Muscle layer of duodenum (tissue), 2 donors: ENCODE measurements around the gene SH3BP4.

Source experiments
- H3K27ac ChIP-seq: one replicate; pipeline ENCODE4 v1.7.0; 2013; ENCODE audit warnings: mild to moderate bottlenecking, low read length
- H3K27me3 ChIP-seq: one replicate; pipeline ENCODE4 v1.7.0; 2013; ENCODE audit warnings: low read depth, mild to moderate bottlenecking, control low read depth, low read length
- H3K36me3 ChIP-seq, 2 donors: one replicate each; pipeline ENCODE4 v1.7.0; 2013; ENCODE audit warnings: low read length in 2 of 2, control low read depth in 1 of 2, mild to moderate bottlenecking in 1 of 2; ENCODE audit not compliant: insufficient read depth in 2 of 2, control insufficient read depth in 1 of 2
- H3K4me1 ChIP-seq, 2 donors: one replicate each; pipeline ENCODE4 v1.7.0; 2013; ENCODE audit warnings: low read length in 2 of 2, mild to moderate bottlenecking in 2 of 2, control low read depth in 1 of 2, moderate library complexity in 1 of 2; ENCODE audit not compliant: insufficient read depth in 2 of 2, control insufficient read depth in 1 of 2
- H3K4me3 ChIP-seq, 2 donors: one replicate each; pipeline ENCODE4 v1.7.0; 2013; ENCODE audit warnings: low read length in 2 of 2, low read depth in 1 of 2, mild to moderate bottlenecking in 1 of 2
- H3K9me3 ChIP-seq, 2 donors: one replicate each; pipeline ENCODE4 v1.7.0; 2013; ENCODE audit warnings: low read length in 2 of 2, control low read depth in 1 of 2, mild to moderate bottlenecking in 1 of 2; ENCODE audit not compliant: control insufficient read depth in 1 of 2
- donor health status: healthy.

The SH3BP4 gene

GRCh38 chr2:235021752-235022151, 69.9 kb downstream of the SH3BP4 start:
- Histone ChIP-seq H3K9me3 (no peaks in the 10 kb centered on the region), H3K36me3 (no peaks in the 10 kb centered on the region), H3K4me3 (no peak overlapping the region), H3K27me3 (no peaks in the 10 kb centered on the region), H3K4me1 (peaks cover 0 to 2% of the 10 kb centered on the region in 2 donors), H3K27ac (no peak overlapping the region)

GRCh38 chr2:235024191-235024860, 72.5 kb downstream of the SH3BP4 start:
- Histone ChIP-seq H3K4me1 (peaks cover 0 to 5% of the 10 kb centered on the region in 2 donors), H3K27ac (no peak overlapping the region), H3K27me3 (no peaks in the 10 kb centered on the region), H3K4me3 (no peak overlapping the region), H3K9me3 (no peaks in the 10 kb centered on the region), H3K36me3 (no peaks in the 10 kb centered on the region)

- Histone ChIP-seq H3K4me3 (no peak overlapping the region), H3K27me3 (no peaks in the 10 kb centered on the region), H3K27ac (no peak overlapping the region), H3K36me3 (no peaks in the 10 kb centered on the region), H3K4me1 (peaks cover 0 to 5% of the 10 kb centered on the region in 2 donors), H3K9me3 (no peaks in the 10 kb centered on the region)
Observed at GRCh38 chr2:235024931-235025773, 73.3 kb downstream of the SH3BP4 start.

- H3K27ac ChIP-seq, result no peak overlapping the region
- H3K4me1 ChIP-seq, result peaks cover 0 to 5% of the 10 kb centered on the region in 2 donors
- no peaks in the 10 kb centered on the region for H3K27me3 ChIP-seq
- H3K36me3 ChIP-seq, result no peaks in the 10 kb centered on the region
- no peak overlapping the region for H3K4me3 ChIP-seq
- H3K9me3 ChIP-seq, result no peaks in the 10 kb centered on the region
Observed at GRCh38 chr2:235025800-235026536, 74.2 kb downstream of the SH3BP4 start.

GRCh38 chr2:235026649-235027557, 75.1 kb downstream of the SH3BP4 start:
- Histone ChIP-seq H3K9me3 (no peaks in the 10 kb centered on the region), H3K4me3 (no peak overlapping the region), H3K27ac (no peak overlapping the region), H3K36me3 (no peaks in the 10 kb centered on the region), H3K4me1 (peaks cover 0 to 5% of the 10 kb centered on the region in 2 donors), H3K27me3 (no peaks in the 10 kb centered on the region)

DNA sequence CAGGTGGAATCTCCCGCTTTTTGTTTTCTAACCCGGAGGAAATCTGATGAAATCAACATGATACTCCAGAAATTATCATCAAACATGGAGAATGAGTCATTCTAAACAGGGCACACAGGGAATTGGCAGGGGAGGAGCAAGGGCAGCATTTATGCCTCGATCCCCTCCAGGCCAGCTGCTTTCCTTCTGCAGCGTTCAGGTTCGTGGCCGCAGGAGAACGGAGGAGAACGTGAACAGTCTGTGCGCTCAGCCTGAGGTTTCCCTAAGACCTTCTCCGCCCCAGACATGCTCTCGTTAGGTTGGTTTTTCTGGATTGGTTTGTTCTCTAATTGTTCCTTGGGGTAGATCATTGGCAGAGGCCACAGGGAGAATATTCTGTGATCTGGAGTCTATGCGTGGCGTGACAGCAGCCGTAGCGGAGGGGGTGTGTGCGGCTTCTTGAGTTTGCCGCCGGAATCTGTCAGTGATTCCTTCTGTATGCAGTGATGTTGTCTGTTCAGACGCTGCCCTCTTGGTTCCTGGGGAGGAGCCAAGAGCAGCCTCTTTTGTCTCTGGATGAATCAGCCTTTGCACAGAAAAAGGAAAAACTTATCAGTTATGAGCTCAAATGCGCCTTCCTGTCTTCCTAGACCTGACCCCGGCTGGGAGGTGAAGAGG, 75.9 kb downstream of the SH3BP4 start:
- no peaks in the 10 kb centered on the region for H3K9me3 ChIP-seq
- H3K4me3 ChIP-seq, result no peak overlapping the region
- H3K4me1 ChIP-seq, result peaks cover 0 to 5% of the 10 kb centered on the region in 2 donors
- H3K27me3 ChIP-seq, result no peaks in the 10 kb centered on the region
- H3K36me3 ChIP-seq, result no peaks in the 10 kb centered on the region
- no peak overlapping the region for H3K27ac ChIP-seq

- Histone ChIP-seq H3K27ac (no peak overlapping the region), H3K4me1 (peaks cover 0 to 5% of the 10 kb centered on the region in 2 donors), H3K9me3 (no peaks in the 10 kb centered on the region), H3K27me3 (no peaks in the 10 kb centered on the region), H3K36me3 (no peaks in the 10 kb centered on the region), H3K4me3 (no peak overlapping the region)
Observed at GRCh38 chr2:235028646-235029045, 76.8 kb downstream of the SH3BP4 start.

GRCh38 chr2:235029054-235029453, 77.2 kb downstream of the SH3BP4 start:
- no peak overlapping the region for H3K4me3 ChIP-seq
- no peaks in the 10 kb centered on the region for H3K36me3 ChIP-seq
- H3K9me3 ChIP-seq, result no peaks in the 10 kb centered on the region
- no peaks in the 10 kb centered on the region for H3K27me3 ChIP-seq
- H3K4me1 ChIP-seq, result peaks cover 0 to 5% of the 10 kb centered on the region in 2 donors
- H3K27ac ChIP-seq, result no peak overlapping the region

- H3K27ac ChIP-seq, result no peak overlapping the region
- no peaks in the 10 kb centered on the region for H3K9me3 ChIP-seq
- peaks cover 0 to 5% of the 10 kb centered on the region in 2 donors for H3K4me1 ChIP-seq
Observed at GRCh38 chr2:235030126-235030525, 78.3 kb downstream of the SH3BP4 start.

GRCh38 chr2:235030936-235031335, 79.1 kb downstream of the SH3BP4 start:
- Histone ChIP-seq H3K4me1 (peaks cover 0 to 5% of the 10 kb centered on the region in 2 donors), H3K27me3 (no peaks in the 10 kb centered on the region), H3K4me3 (no peak overlapping the region), H3K27ac (no peak overlapping the region), H3K36me3 (peaks cover 4 to 11% of the 10 kb centered on the region in 2 donors), H3K9me3 (no peaks in the 10 kb centered on the region)

More at GRCh38 chr2:235030126-235030525, 78.3 kb downstream of the SH3BP4 start:
- H3K27me3 ChIP-seq, result no peaks in the 10 kb centered on the region
- peaks cover 3 to 5% of the 10 kb centered on the region in 2 donors for H3K36me3 ChIP-seq
- H3K4me3 ChIP-seq, result no peak overlapping the region
